Psoas muscle (tissue), 8 donors: ENCODE results near the gene LLCFC1. TPM values are rescaled to one million over a fixed set of nuclear protein-coding genes. Genes with fewer than 3 reads are reported as not detected.

Experiments used
- ATAC-seq, 4 donors: fragments of 200-7000 bp; cut with Tn5 transposase; one replicate each; pipeline ENCODE4 v1.9.1; 2020; ENCODE audit warnings: moderate library complexity in 3 of 4, mild to moderate bottlenecking in 2 of 4
- DNase-seq, 2 donors: peaks; one replicate each; pipeline ENCODE4 v3.0.0-alpha.2; 2020
- H3K27ac ChIP-seq: fragments of 200-600 bp; one replicate; pipeline ENCODE4 v1.8.0; 2022
- H3K27me3 ChIP-seq, 3 donors: fragments of 200-600 bp in 1 of 3; one replicate each; pipeline versions ENCODE4 v1.6.1 to v1.8.0; 2013 to 2022; ENCODE audit warnings: low read length in 2 of 3, mild to moderate bottlenecking in 2 of 3, moderate library complexity in 1 of 3; ENCODE audit not compliant: insufficient read depth in 3 of 3
- H3K36me3 ChIP-seq, 2 donors: fragments of 200-600 bp in 1 of 2; one replicate each; pipeline versions ENCODE4 v1.6.1 to v1.8.0; 2013 to 2022; ENCODE audit warnings: low read depth in 1 of 2, mild to moderate bottlenecking in 1 of 2, moderate library complexity in 1 of 2; ENCODE audit not compliant: insufficient read depth in 1 of 2
- H3K4me1 ChIP-seq: fragments of 200-600 bp; one replicate; pipeline ENCODE4 v1.8.0; 2022
- H3K4me3 ChIP-seq: fragments of 200-600 bp; one replicate; pipeline ENCODE4 v1.8.0; 2022; ENCODE audit warnings: mild to moderate bottlenecking
- H3K9me3 ChIP-seq: fragments of 200-600 bp; one replicate; pipeline ENCODE4 v1.8.0; 2022
- WGBS, 3 donors: extraction: QIAGEN DNeasy Blood & Tissue Kit; methylation state at CpG; one replicate each; pipeline versions ENCODE4 v1.1.6 to v1.1.7; 2013; 5-methylcytosine and 5-hydroxymethylcytosine counted together
- intact Hi-C, 2 donors: fragments of 100-400 bp; cut with DNase I; formaldehyde crosslinking; loops; one replicate each; pipeline versions ENCODE4 v1.11.0 to v1.14.2; 2022
- polyA plus RNA-seq, 3 donors: library from polyadenylated mRNA; stranded (reverse); fragments of 200-250 nt; gene quantifications; one replicate each; pipeline ENCODE4 v1.2.3, GENCODE V29; 2013
- total RNA-seq, 4 donors: library from RNA; stranded (reverse); fragmentation: NEBNext Ultra II Directional in 2 of 4; extraction: Animal tissue kit (Norgen Biotek cat#: 25700) in 2 of 4; gene quantifications; one replicate each; pipeline versions ENCODE4 v1.2.1 to v1.2.4, GENCODE V29; 2021 to 2023
- TF ChIP-seq, protein P1 (sequence below): fragments of 200-600 bp; IDR thresholded peaks from one replicate; pipeline ENCODE4 v1.8.0; 2022; ENCODE audit warnings: antibody characterized with exemption
- donor health status: healthy with polysubstance abuse.
- donor health status: DM: no; HTN: no; CAD: no; lungs with moderate emphysema.
- donor health status: Bipolar disorder and iron deficiency.
- donor health status: healthy.
- donor health status: DM: yes; HTN: yes; CAD: no.
- donor health status: DM: no; HTN: no; CAD: no.
- donor health status: DM: no; HTN: no; CAD: no.
- donor health status: DM: yes; HTN: yes; CAD: no.

Gene LLCFC1
- total and polyA plus RNA-seq, 7 donors, result not detected

DNA sequence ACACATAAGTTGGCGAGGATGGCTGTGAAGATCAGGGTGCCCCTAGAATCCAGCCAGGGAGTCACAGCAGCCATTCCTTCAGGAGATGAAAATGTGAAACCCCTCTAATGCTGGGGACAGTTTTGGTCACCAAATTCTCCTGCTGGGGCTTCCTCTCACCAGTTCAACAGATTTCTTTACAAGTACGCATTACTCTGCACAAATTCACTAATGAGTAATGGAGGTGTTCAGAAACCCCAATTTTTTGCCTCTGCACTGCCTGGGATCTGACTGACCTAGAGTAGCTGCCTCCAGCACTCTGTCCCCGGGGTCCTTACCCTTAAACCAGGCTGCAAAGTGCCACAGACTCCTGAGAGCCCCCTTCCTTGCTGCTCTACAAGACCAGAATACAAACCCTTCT lies 21.8 kb upstream of the LLCFC1 start:
- Histone ChIP-seq H3K36me3 (no peaks in the 10 kb centered on the region), H3K27me3 (peaks cover 0 to 5% (median 0%) of the 10 kb centered on the region in 3 donors), H3K27ac (no peak overlapping the region), H3K9me3 (no peaks in the 10 kb centered on the region), H3K4me1 (no peaks in the 10 kb centered on the region), H3K4me3 (no peak overlapping the region)
- 76 to 79% (median 78%) methylated on average over 3 of the region's 3 CpGs for WGBS, 3 donors
- TF ChIP-seq, protein P1, sequence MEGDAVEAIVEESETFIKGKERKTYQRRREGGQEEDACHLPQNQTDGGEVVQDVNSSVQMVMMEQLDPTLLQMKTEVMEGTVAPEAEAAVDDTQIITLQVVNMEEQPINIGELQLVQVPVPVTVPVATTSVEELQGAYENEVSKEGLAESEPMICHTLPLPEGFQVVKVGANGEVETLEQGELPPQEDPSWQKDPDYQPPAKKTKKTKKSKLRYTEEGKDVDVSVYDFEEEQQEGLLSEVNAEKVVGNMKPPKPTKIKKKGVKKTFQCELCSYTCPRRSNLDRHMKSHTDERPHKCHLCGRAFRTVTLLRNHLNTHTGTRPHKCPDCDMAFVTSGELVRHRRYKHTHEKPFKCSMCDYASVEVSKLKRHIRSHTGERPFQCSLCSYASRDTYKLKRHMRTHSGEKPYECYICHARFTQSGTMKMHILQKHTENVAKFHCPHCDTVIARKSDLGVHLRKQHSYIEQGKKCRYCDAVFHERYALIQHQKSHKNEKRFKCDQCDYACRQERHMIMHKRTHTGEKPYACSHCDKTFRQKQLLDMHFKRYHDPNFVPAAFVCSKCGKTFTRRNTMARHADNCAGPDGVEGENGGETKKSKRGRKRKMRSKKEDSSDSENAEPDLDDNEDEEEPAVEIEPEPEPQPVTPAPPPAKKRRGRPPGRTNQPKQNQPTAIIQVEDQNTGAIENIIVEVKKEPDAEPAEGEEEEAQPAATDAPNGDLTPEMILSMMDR, result no peak
- intact Hi-C loops, result no loop called here
- ATAC-seq (no peak), DNase-seq (no peak)

DNA sequence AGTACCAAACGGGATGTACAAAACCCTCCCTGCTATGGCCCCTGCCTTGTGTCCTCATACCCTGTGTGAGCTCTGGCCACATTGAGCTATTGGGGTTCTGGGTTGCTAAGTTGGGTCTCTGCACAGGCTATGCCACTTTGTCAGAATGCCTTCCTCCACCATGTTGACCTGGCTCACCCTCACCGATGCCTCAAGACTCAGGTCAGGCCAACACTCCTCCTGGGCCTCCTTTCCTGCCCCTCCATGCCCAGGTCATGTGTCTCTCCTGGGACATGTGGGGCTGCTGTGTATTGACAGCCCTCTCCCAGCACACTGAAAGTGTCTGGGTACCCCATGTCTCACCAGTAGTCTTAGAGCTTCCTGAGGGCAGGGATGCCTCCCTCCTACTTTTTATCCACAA lies 20.4 kb upstream of the LLCFC1 start:
- H3K27me3 ChIP-seq, result peaks cover 0 to 5% (median 0%) of the 10 kb centered on the region in 3 donors
- H3K4me3 ChIP-seq, result no peak overlapping the region
- TF ChIP-seq, protein P1, result no peak
- DNase-seq (no peak), ATAC-seq (no peak)
- no peak overlapping the region for H3K27ac ChIP-seq
- H3K9me3 ChIP-seq, result no peaks in the 10 kb centered on the region
- no peaks in the 10 kb centered on the region for H3K4me1 ChIP-seq
- WGBS, 3 donors, result 76 to 88% (median 85%) methylated on average over 2 of the region's 2 CpGs
- intact Hi-C loops, result no loop called here
- H3K36me3 ChIP-seq, result no peaks in the 10 kb centered on the region

DNA sequence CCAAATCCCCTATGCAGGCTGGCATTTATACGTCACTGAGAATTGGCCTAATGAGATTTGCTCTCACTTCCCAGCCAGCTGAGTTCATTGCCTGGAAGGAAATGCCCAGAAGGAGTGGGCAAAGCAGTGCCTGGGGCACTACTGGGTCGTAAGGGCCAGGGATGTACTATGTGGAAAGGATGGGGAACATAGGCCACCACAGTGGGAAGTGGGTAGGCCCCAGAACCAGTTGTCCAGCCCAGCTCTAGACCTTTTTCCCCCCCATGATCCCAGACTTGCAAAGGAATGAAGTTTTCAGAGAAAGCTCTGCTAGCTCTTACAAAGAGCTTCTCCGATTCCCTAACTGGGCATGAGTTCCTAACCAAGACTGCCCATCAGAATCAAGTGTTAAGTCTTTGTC lies 19.6 kb upstream of the LLCFC1 start:
- H3K36me3 ChIP-seq, result no peaks in the 10 kb centered on the region
- ATAC-seq, result no peak
- H3K27ac ChIP-seq, result no peak overlapping the region
- H3K27me3 ChIP-seq, result peaks cover 0 to 5% (median 0%) of the 10 kb centered on the region in 3 donors
- DNase-seq, result no peak
- H3K9me3 ChIP-seq, result no peaks in the 10 kb centered on the region
- 77 to 86% (median 79%) methylated on average over 3 of the region's 3 CpGs for WGBS, 3 donors
- TF ChIP-seq, protein P1, result no peak
- intact Hi-C loops, result no loop called here
- H3K4me1 ChIP-seq, result no peaks in the 10 kb centered on the region
- no peak overlapping the region for H3K4me3 ChIP-seq

DNA sequence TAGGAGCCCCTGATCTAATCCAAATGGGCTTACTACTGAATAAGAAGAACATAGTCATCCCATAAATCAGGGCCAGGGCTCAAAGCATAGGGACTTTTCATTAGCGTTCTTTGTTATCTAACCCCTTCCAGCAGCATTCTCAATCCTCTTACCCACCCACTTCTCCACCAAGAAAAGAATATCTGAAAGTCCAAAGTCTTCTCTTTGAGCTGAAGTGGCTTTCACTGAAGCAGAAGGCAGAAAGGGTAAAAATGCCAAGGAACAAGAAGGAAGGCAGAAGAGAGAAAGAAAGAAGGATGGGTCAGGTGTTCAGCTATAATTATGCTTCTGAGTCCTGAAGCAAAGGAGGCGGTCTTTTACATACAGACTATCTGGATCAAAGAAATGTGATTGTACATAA lies 15.9 kb upstream of the LLCFC1 start:
- Histone ChIP-seq H3K27ac (no peak overlapping the region), H3K27me3 (peaks cover 0 to 3% (median 0%) of the 10 kb centered on the region in 3 donors), H3K4me1 (no peaks in the 10 kb centered on the region), H3K9me3 (no peaks in the 10 kb centered on the region), H3K4me3 (no peak overlapping the region), H3K36me3 (no peaks in the 10 kb centered on the region)
- intact Hi-C loops, result no loop called here
- TF ChIP-seq, protein P1, result no peak
- no peak for ATAC-seq
- no peak for DNase-seq
- whole genome bisulfite sequencing, 3 donors, result 47 to 62% (median 48%) methylated on average over 2 of the region's 2 CpGs

DNA sequence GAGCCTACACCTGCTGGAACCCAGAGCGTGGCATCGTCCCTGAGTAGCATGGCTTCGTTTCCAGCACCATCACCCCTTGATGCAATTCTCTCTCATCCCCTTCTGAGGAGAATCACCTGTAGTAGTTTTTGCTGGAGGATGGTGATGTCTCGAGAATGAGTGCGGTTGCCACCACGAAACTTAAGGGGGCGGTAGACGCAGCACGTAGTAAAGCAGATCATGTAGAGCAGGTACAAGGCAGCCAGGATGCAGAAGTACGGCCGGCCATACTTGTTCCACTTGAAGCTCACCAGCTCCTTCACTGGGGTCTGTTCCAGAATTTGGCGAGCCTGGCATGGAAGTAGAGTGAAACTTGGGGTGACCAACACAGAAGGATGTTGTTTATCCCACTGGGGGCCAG lies 13.9 kb upstream of the LLCFC1 start:
- 59 to 68% (median 67%) methylated on average over 12 of the region's 12 CpGs for WGBS, 3 donors
- no peaks in the 10 kb centered on the region for H3K27me3 ChIP-seq
- H3K36me3 ChIP-seq, result no peaks in the 10 kb centered on the region
- TF ChIP-seq, protein P1, result no peak
- DNase-seq (no peak), ATAC-seq (no peak)
- H3K4me3 ChIP-seq, result no peak overlapping the region
- H3K4me1 ChIP-seq, result no peaks in the 10 kb centered on the region
- intact Hi-C loops, result no loop called here
- H3K9me3 ChIP-seq, result no peaks in the 10 kb centered on the region
- no peak overlapping the region for H3K27ac ChIP-seq
